Measurements from ENCODE around the gene RAVER2.

DNA sequence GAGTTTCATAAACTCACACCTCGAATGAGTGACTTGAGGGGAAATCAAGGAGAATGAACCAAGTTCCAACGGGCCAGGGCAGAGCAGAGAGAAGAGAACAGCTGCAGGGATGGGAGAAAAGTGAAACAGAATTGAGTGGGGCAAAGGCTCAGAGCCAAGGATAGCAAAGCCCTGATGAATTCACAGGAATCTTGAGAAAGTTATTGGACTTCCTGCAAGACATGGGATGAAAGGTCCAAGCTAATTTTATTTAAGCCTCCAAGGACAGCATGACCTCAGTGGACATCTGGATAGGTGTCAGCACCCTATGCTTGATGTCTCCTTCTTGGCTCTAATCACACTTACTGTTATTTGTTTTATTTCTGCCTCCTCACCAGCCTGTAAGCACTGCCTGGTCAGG is 43.0 kb upstream of the RAVER2 start:
- TF ChIP-seq, protein P1, sequence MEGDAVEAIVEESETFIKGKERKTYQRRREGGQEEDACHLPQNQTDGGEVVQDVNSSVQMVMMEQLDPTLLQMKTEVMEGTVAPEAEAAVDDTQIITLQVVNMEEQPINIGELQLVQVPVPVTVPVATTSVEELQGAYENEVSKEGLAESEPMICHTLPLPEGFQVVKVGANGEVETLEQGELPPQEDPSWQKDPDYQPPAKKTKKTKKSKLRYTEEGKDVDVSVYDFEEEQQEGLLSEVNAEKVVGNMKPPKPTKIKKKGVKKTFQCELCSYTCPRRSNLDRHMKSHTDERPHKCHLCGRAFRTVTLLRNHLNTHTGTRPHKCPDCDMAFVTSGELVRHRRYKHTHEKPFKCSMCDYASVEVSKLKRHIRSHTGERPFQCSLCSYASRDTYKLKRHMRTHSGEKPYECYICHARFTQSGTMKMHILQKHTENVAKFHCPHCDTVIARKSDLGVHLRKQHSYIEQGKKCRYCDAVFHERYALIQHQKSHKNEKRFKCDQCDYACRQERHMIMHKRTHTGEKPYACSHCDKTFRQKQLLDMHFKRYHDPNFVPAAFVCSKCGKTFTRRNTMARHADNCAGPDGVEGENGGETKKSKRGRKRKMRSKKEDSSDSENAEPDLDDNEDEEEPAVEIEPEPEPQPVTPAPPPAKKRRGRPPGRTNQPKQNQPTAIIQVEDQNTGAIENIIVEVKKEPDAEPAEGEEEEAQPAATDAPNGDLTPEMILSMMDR (optimal IDR thresholded peaks at IDR 0.05 in 1 of 3, IDR thresholded peaks at IDR 0.05 in 1 of 3, conservative IDR thresholded peaks at IDR 0.05 in 1 of 3; ENCODE audit: extremely low read depth in 1 of 3, insufficient read depth in 2 of 3, low read length in 3 of 3) = no peak
- no peak for TF ChIP-seq EZH2 (IDR thresholded peaks at IDR 0.05; ENCODE audit: low read length)

Measured in keratinocyte (primary cell).